ENCODE data around the gene ARPC4.

DNA sequence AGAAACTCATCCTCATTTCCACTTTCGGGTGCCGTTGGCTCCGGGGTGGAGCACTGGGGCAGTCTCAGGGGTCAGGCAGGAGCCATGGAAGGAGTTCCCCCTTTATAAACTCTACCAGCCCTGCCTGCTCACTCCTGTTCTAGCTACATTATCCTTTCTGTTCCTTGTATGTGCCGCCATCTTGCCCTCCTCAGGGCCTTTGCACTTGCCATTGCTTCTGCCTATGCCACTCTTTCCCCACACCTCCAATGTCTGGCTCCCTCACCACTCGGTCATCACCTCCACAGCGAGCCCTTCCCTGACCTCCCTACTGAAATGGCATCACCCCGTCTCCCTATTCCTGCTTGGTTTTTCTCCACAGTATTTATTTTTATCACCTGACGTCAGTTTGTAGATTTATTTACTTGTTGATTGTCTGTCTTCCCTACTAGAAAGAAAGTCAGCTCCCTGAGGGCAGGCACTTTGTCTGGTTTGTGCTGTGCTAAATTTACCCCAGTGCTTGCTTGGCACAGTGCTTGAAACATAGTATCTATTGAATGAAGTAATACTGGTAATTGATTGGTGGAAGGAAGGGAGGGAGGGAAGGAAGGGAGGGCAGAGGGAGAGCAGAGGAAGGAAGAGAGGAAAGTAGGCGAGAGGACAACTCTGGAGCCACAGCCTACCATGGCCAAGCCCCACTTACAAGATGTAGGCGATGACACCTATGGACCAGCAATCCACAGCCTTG is 31.9 kb upstream of the ARPC4 start:
- TF ChIP-seq RAD21 (IDR thresholded peaks at IDR 0.05; ENCODE audit: insufficient read depth, low read depth, low read length) (no peak), LARP7 (IDR thresholded peaks at IDR 0.05) (no peak), YY1 (IDR thresholded peaks at IDR 0.05; ENCODE audit: low read depth, low read length) (no peak)
